HEK293 (cell line): ENCODE measurements around the gene PCED1A.

Experiments used
- CTCF ChIA-PET: fragments of 350-600 bp; formaldehyde crosslinking; extraction: SDS; loops from one replicate; lab custom pipeline; 2021; ENCODE audit warnings: antibody characterized with exemption; lab: Yijun Ruan, JAX
- POLR2A ChIA-PET: fragments of 300-600 bp; formaldehyde crosslinking; extraction: SDS; loops from one replicate; lab custom pipeline; 2020; ENCODE audit warnings: antibody characterized with exemption, inconsistent platforms; lab: Yijun Ruan, JAX
- H3K27ac ChIP-seq: fragments of 200-500 bp; sonication (Bioruptor generic); 2 replicates; pipeline ENCODE4 v1.5.1; 2014; ENCODE audit warnings: low read depth, low read length, control low read depth, inconsistent platforms; ENCODE audit errors: extremely low read depth
- H3K36me3 ChIP-seq, 2 experiments: fragments of 200-500 bp in 1 of 2; sonication (Bioruptor generic) in 1 of 2; 1 replicate in 1 of 2; 2 replicates in 1 of 2; pipeline ENCODE4 v1.5.1; 2014 to 2017; ENCODE audit warnings: inconsistent platforms in 2 of 2, low read length in 2 of 2; ENCODE audit not compliant: control insufficient read depth in 2 of 2, insufficient read depth in 1 of 2
- H3K4me1 ChIP-seq: fragments of 200-500 bp; sonication (Bioruptor generic); 2 replicates; pipeline ENCODE4 v1.5.1; 2014; ENCODE audit warnings: mild to moderate bottlenecking, low read length, inconsistent platforms; ENCODE audit not compliant: control insufficient read depth, insufficient read depth
- H3K4me3 ChIP-seq: 2 replicates; pipeline ENCODE4 v1.5.1; 2011; ENCODE audit warnings: low read depth, mild to moderate bottlenecking, control low read depth, low read length, moderate library complexity
- H3K9me3 ChIP-seq: fragments of 200-500 bp; sonication (Bioruptor generic); 2 replicates; pipeline ENCODE4 v1.5.1; 2014; ENCODE audit warnings: low read depth, low read length, inconsistent platforms; ENCODE audit not compliant: control insufficient read depth, insufficient read depth
- KLF1 ChIP-seq: fragments of 450-650 bp; formaldehyde crosslinking; IDR thresholded peaks from 2 replicates; pipeline ENCODE4 v1.5.1; 2016; ENCODE audit warnings: missing biosample characterization, missing genetic modification characterization
- OSR2 ChIP-seq: fragments of 450-650 bp; formaldehyde crosslinking; IDR thresholded peaks from 2 replicates; pipeline ENCODE4 v1.5.1; 2016; ENCODE audit warnings: missing biosample characterization, missing genetic modification characterization
- SP7 ChIP-seq: fragments of 450-650 bp; formaldehyde crosslinking; IDR thresholded peaks from 2 replicates; pipeline ENCODE4 v1.5.1; 2016; ENCODE audit warnings: missing biosample characterization, missing genetic modification characterization
- TCF7L2 ChIP-seq: IDR thresholded peaks from 2 replicates; pipeline ENCODE4 v1.6.1; 2011; ENCODE audit warnings: low read depth, mild to moderate bottlenecking, inconsistent platforms, low read length, moderate library complexity, borderline replicate concordance
- WT1 ChIP-seq: fragments of 450-650 bp; formaldehyde crosslinking; IDR thresholded peaks from 2 replicates; pipeline ENCODE4 v1.5.1; 2016; ENCODE audit warnings: missing biosample characterization, missing genetic modification characterization
- ZBTB44 ChIP-seq: fragments of 450-650 bp; IDR thresholded peaks from 2 replicates; pipeline ENCODE4 v1.5.1; 2018; ENCODE audit warnings: missing biosample characterization, mild to moderate bottlenecking, missing genetic modification characterization
- ZEB2 ChIP-seq: fragments of 450-650 bp; formaldehyde crosslinking; IDR thresholded peaks from 2 replicates; pipeline ENCODE4 v1.5.1; 2016; ENCODE audit warnings: missing biosample characterization, missing genetic modification characterization
- ZNF112 ChIP-seq: fragments of 450-650 bp; formaldehyde crosslinking; IDR thresholded peaks from 2 replicates; pipeline ENCODE4 v1.5.0; 2017; ENCODE audit warnings: missing biosample characterization, missing genetic modification characterization
- ZNF132 ChIP-seq: fragments of 450-650 bp; formaldehyde crosslinking; IDR thresholded peaks from 2 replicates; pipeline ENCODE4 v1.5.1; 2017; ENCODE audit warnings: missing biosample characterization, missing genetic modification characterization, borderline replicate concordance
- ZNF211 ChIP-seq: fragments of 450-650 bp; formaldehyde crosslinking; IDR thresholded peaks from 2 replicates; pipeline ENCODE4 v1.5.1; 2016; ENCODE audit warnings: low read depth, missing biosample characterization, missing genetic modification characterization
- ZNF292 ChIP-seq: fragments of 450-650 bp; formaldehyde crosslinking; IDR thresholded peaks from 2 replicates; pipeline ENCODE4 v1.5.1; 2016; ENCODE audit warnings: low read depth, missing biosample characterization, missing genetic modification characterization, borderline replicate concordance
- ZNF404 ChIP-seq: fragments of 450-650 bp; formaldehyde crosslinking; IDR thresholded peaks from 2 replicates; pipeline ENCODE4 v1.5.1; 2017; ENCODE audit warnings: missing biosample characterization, missing genetic modification characterization
- ZNF529 ChIP-seq: fragments of 450-650 bp; formaldehyde crosslinking; IDR thresholded peaks from 2 replicates; pipeline ENCODE4 v1.5.1; 2017; ENCODE audit warnings: missing genetic modification characterization, missing biosample characterization; ENCODE audit not compliant: insufficient replicate concordance
- ZNF548 ChIP-seq: fragments of 450-650 bp; formaldehyde crosslinking; IDR thresholded peaks from 2 replicates; pipeline ENCODE4 v1.5.1; 2016; ENCODE audit warnings: missing biosample characterization, missing genetic modification characterization
- ZNF555 ChIP-seq: fragments of 450-650 bp; formaldehyde crosslinking; conservative IDR thresholded peaks from 2 replicates; pipeline ENCODE4 v1.5.1; 2017; ENCODE audit warnings: missing biosample characterization, mild to moderate bottlenecking, missing genetic modification characterization, inconsistent platforms
- ZNF571 ChIP-seq: fragments of 450-650 bp; formaldehyde crosslinking; IDR thresholded peaks from 2 replicates; pipeline ENCODE4 v1.5.0; 2017; ENCODE audit warnings: missing biosample characterization, missing genetic modification characterization
- ZNF600 ChIP-seq: fragments of 450-650 bp; formaldehyde crosslinking; IDR thresholded peaks from 2 replicates; pipeline ENCODE4 v1.5.1; 2016; ENCODE audit warnings: missing biosample characterization, missing genetic modification characterization
- ZNF658 ChIP-seq: fragments of 450-650 bp; formaldehyde crosslinking; IDR thresholded peaks from 2 replicates; pipeline ENCODE4; 2016; ENCODE audit warnings: missing biosample characterization, missing genetic modification characterization
- ZNF677 ChIP-seq: fragments of 450-650 bp; IDR thresholded peaks from 2 replicates; pipeline ENCODE4 v1.5.0; 2018; ENCODE audit warnings: missing biosample characterization, mild to moderate bottlenecking, missing genetic modification characterization, moderate library complexity
- ZNF776 ChIP-seq: fragments of 450-650 bp; formaldehyde crosslinking; IDR thresholded peaks from 2 replicates; pipeline ENCODE4 v1.5.0; 2017; ENCODE audit warnings: missing biosample characterization, missing genetic modification characterization, borderline replicate concordance
- ZNF837 ChIP-seq: fragments of 450-650 bp; formaldehyde crosslinking; IDR thresholded peaks from 2 replicates; pipeline ENCODE4 v1.5.1; 2016; ENCODE audit warnings: missing biosample characterization, missing genetic modification characterization
- ZSCAN18 ChIP-seq: fragments of 450-650 bp; formaldehyde crosslinking; IDR thresholded peaks from 2 replicates; pipeline ENCODE4 v1.5.1; 2016; ENCODE audit warnings: missing biosample characterization, missing genetic modification characterization
- ZSCAN23 ChIP-seq: fragments of 450-650 bp; formaldehyde crosslinking; IDR thresholded peaks from 2 replicates; pipeline ENCODE4 v1.5.1; 2016; ENCODE audit warnings: missing biosample characterization, missing genetic modification characterization
- ZSCAN30 ChIP-seq: fragments of 450-650 bp; IDR thresholded peaks from 2 replicates; pipeline ENCODE4 v1.5.1; 2018; ENCODE audit warnings: missing biosample characterization, mild to moderate bottlenecking, missing genetic modification characterization, moderate library complexity

PCED1A gene

DNA sequence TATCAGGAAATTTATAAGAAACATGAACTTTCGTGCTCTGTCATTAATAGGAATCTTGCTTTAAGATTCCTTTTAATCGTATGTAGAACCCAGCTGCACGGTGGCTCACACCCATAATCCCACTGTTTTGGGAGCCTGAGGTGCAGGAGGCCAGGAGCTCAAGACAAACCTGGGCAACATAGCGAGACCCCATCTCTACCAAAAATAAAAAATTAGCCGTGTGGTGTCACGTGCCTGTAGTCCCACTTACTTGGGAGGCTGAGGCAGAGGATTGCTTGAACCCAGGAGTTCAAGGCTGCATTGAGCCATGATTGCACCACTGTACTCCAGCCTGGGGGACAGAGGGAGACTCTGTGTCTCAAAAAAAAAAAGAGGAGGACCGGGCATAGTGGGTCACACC, 40.2 kb upstream of the PCED1A start (continued):
- TF ChIP-seq ZNF211 (no peak), ZNF837 (tag by site-specific recombination) (no peak), ZSCAN23 (no peak), ZEB2 (tag by site-specific recombination) (no peak), SP7 (tag by site-specific recombination) (no peak), ZNF292 (tag by site-specific recombination) (no peak), ZNF548 (tag by site-specific recombination) (no peak)
- TF ChIP-seq, all 188 proteins: peak for 0

- CTCF ChIA-PET: interaction anchor here (1.3 kb wide), 1 partner anchor 192 kb away, joined by 6 read pairs; no protein-coding TSS in a partner anchor
- Histone ChIP-seq H3K27ac (no peak overlapping the region), H3K4me1 (peaks cover 23% of the 10 kb centered on the region), H3K36me3 (peaks cover 7 to 9% of the 10 kb centered on the region in 2 experiments; a peak in 2 of 3 replicates), H3K9me3 (no peaks in the 10 kb centered on the region), H3K4me3 (no peak overlapping the region)
- POLR2A ChIA-PET: interaction anchor here (1.1 kb wide), 1 partner anchor 408 kb away, joined by 3 read pairs; the partner anchor contains the start of gene SNRPB
- TF ChIP-seq KLF1 (tag by site-specific recombination): peak; percentile 42; the same call in 1 of the 2 replicates
- TF ChIP-seq ZNF132: no peak
- TF ChIP-seq SP7 (tag by site-specific recombination): 0 out of 2 replicates have a peak, but pooled peaks have one; percentile 20
- TF ChIP-seq ZBTB44 (tag by site-specific recombination): no peak
- TF ChIP-seq ZNF404: no peak
- TF ChIP-seq ZNF555: no peak
- no peak for TF ChIP-seq WT1 (tag by site-specific recombination)
- TF ChIP-seq OSR2 (tag by site-specific recombination): peak; percentile 20; the same call in 1 of the 2 replicates
- no peak for TF ChIP-seq ZSCAN18 (tag by site-specific recombination)
- 0 out of 2 replicates have a peak, but pooled peaks have one; percentile 14 for TF ChIP-seq ZNF600
Observed at GRCh38 chr20:2879146-2879545, 38.7 kb upstream of the PCED1A start.

- ChIA-PET POLR2A (interaction anchor here (1.1 kb wide), 1 partner anchor 408 kb away, joined by 3 read pairs; the partner anchor contains the start of gene SNRPB), CTCF (interaction anchor here (1.1 to 1.3 kb wide), 2 partner anchors 174 to 191 kb away, joined by 4 to 6 read pairs; no protein-coding TSS in a partner anchor)
- Histone ChIP-seq H3K36me3 (peaks cover 7 to 9% of the 10 kb centered on the region in 2 experiments; a peak in 2 of 3 replicates), H3K9me3 (no peaks in the 10 kb centered on the region), H3K4me3 (no peak overlapping the region), H3K4me1 (peaks cover 19% of the 10 kb centered on the region), H3K27ac (no peak overlapping the region)
- TF ChIP-seq ZNF548 (tag by site-specific recombination) (no peak), ZNF112 (tag by site-specific recombination) (no peak), ZNF529 (tag by site-specific recombination) (no peak), ZSCAN30 (tag by site-specific recombination) (no peak), ZNF658 (tag by site-specific recombination) (no peak), ZNF776 (tag by site-specific recombination) (no peak), ZNF677 (tag by site-specific recombination) (no peak), ZNF571 (tag by site-specific recombination) (no peak), TCF7L2 (no peak)
Observed at GRCh38 chr20:2878515-2878914, 38.1 kb upstream of the PCED1A start.
